Neuronal stem cell (in vitro differentiated cells): Measurements from ENCODE around the gene RFXANK.

ENCODE experiments used
- DNase-seq: peaks from one replicate; pipeline ENCODE4 v3.0.0-alpha.2; 2013; ENCODE audit warnings: low spot score
- H2AFZ ChIP-seq: one replicate; pipeline ENCODE4 v1.6.1; 2013; ENCODE audit warnings: mild to moderate bottlenecking, low read length, inconsistent platforms
- H2AK5ac ChIP-seq: 2 replicates; pipeline ENCODE4 v1.6.1; 2013; ENCODE audit warnings: low read depth, mild to moderate bottlenecking, inconsistent platforms, low read length, moderate library complexity, mixed read lengths
- H2BK120ac ChIP-seq: 2 replicates; pipeline ENCODE4 v1.6.1; 2013; ENCODE audit warnings: low read depth, mild to moderate bottlenecking, inconsistent platforms, low read length, moderate library complexity, mixed read lengths
- H2BK12ac ChIP-seq: one replicate; pipeline ENCODE4 v1.6.1; 2013; ENCODE audit warnings: low read length, inconsistent platforms
- H2BK15ac ChIP-seq: 2 replicates; pipeline ENCODE4 v1.6.1; 2013; ENCODE audit warnings: mild to moderate bottlenecking, low read length, inconsistent platforms, mixed read lengths
- H2BK5ac ChIP-seq: one replicate; pipeline ENCODE4 v1.6.1; 2013; ENCODE audit warnings: inconsistent platforms, mild to moderate bottlenecking, low read length, moderate library complexity
- H3K14ac ChIP-seq: one replicate; pipeline ENCODE4 v1.6.1; 2013; ENCODE audit warnings: low read length, inconsistent platforms
- H3K18ac ChIP-seq: 2 replicates; pipeline ENCODE4 v1.6.1; 2013; ENCODE audit warnings: low read length, inconsistent platforms
- H3K23ac ChIP-seq: 2 replicates; pipeline ENCODE4 v1.6.1; 2013; ENCODE audit warnings: low read depth, mild to moderate bottlenecking, mixed read lengths, low read length, inconsistent platforms; ENCODE audit not compliant: poor library complexity
- H3K27ac ChIP-seq: replicated peaks from 3 replicates; pipeline ENCODE4 v1.5.1; 2013; ENCODE audit warnings: low read length, inconsistent platforms
- H3K27me3 ChIP-seq, 3 experiments: 2 replicates each; pipeline ENCODE4 v1.6.1; 2013; ENCODE audit warnings: low read length in 3 of 3, mild to moderate bottlenecking in 2 of 3, inconsistent platforms in 1 of 3, low read depth in 1 of 3, mixed read lengths in 1 of 3, moderate library complexity in 1 of 3; ENCODE audit not compliant: control insufficient read depth in 3 of 3, insufficient read depth in 3 of 3
- H3K36me3 ChIP-seq, 2 donors: replicated peaks in 1 of 2; 2 replicates each; pipeline ENCODE4 v1.6.1; 2013; ENCODE audit warnings: low read length in 2 of 2; ENCODE audit not compliant: control insufficient read depth in 2 of 2, insufficient read depth in 2 of 2
- H3K4ac ChIP-seq: 2 replicates; pipeline ENCODE4 v1.6.1; 2013; ENCODE audit warnings: inconsistent platforms, mild to moderate bottlenecking, low read length, moderate library complexity
- H3K4me1 ChIP-seq, 2 donors: 1 replicate in 1 of 2; 2 replicates in 1 of 2; pipeline ENCODE4 v1.6.1; 2013; ENCODE audit warnings: low read length in 2 of 2, low read depth in 1 of 2; ENCODE audit not compliant: control insufficient read depth in 2 of 2, insufficient read depth in 1 of 2
- H3K4me2 ChIP-seq: one replicate; pipeline ENCODE4 v1.6.1; 2013; ENCODE audit warnings: mild to moderate bottlenecking, low read length, inconsistent platforms; ENCODE audit not compliant: insufficient read depth, poor library complexity, severe bottlenecking
- H3K4me3 ChIP-seq, 2 donors: 2 replicates each; pipeline ENCODE4 v1.5.1; 2013; ENCODE audit warnings: low read length in 2 of 2, mild to moderate bottlenecking in 2 of 2, inconsistent platforms in 1 of 2, moderate library complexity in 1 of 2
- H3K79me1 ChIP-seq: one replicate; pipeline ENCODE4 v1.6.1; 2013; ENCODE audit warnings: low read depth, mild to moderate bottlenecking, inconsistent platforms, low read length, moderate library complexity
- H3K9ac ChIP-seq: one replicate; pipeline ENCODE4 v1.6.1; 2013; ENCODE audit warnings: mild to moderate bottlenecking, low read depth, low read length, inconsistent platforms; ENCODE audit not compliant: poor library complexity
- H3K9me3 ChIP-seq, 2 donors: replicated peaks in 1 of 2; 2 replicates each; pipeline versions ENCODE3 to v1.6.1; 2013; ENCODE audit warnings: low read length in 2 of 2, mild to moderate bottlenecking in 2 of 2, inconsistent platforms in 1 of 2, low read depth in 1 of 2, mixed read lengths in 1 of 2, moderate library complexity in 1 of 2; ENCODE audit not compliant: control insufficient read depth in 2 of 2, insufficient read depth in 1 of 2
- H4K8ac ChIP-seq: one replicate; pipeline ENCODE4 v1.6.1; 2013; ENCODE audit warnings: low read depth, mild to moderate bottlenecking, inconsistent platforms, low read length, moderate library complexity
- H4K91ac ChIP-seq: one replicate; pipeline ENCODE4 v1.6.1; 2013; ENCODE audit warnings: low read length, low read depth, mild to moderate bottlenecking, inconsistent platforms; ENCODE audit not compliant: poor library complexity
- WGBS, 2 donors: extraction: QIAGEN DNeasy Blood & Tissue Kit; methylation state at CpG; one replicate each; pipeline ENCODE4 v1.1.7; 2013; ENCODE audit warnings: missing lambda C conversion rate in 2 of 2, mixed read lengths in 1 of 2; ENCODE audit not compliant: insufficient read length in 2 of 2, insufficient replicate concordance in 1 of 2; ENCODE audit errors: extremely low coverage in 2 of 2; 5-methylcytosine and 5-hydroxymethylcytosine counted together

The RFXANK gene

DNA sequence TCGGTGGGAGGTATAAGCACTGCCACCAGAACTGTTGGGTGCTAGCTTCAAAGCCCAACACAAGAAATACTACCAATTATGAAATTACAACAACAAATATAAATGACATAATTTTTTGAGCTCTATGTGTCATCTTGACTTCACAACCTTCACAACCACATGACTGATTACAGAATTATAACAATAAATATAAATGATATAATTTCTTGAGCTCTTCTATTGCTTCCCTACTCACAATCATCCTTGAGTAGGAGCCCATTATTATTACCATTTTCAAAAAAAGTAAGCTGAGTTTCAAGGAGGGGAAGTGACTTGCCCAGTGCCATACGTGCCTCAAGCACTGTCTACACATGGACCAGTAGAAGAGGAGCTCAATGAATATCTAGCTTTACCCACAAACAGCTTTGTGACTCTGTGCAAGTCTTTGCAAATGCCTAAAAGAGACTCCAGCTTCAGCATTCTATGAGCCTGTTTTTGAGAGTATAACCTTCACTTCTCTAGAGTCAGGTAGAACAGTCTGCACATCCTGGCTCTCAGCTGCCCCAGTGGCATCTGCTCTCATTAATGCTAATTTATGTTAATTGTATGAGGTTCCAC is 42.3 kb downstream of the RFXANK start:
- WGBS, 2 donors = no CpG with 5 or more reads among the region's 2 CpGs
- no peak overlapping the region for H3K14ac ChIP-seq
- no peak overlapping the region for H2AK5ac ChIP-seq
- no peak overlapping the region for H2BK12ac ChIP-seq
- H2BK5ac ChIP-seq = no peak overlapping the region
- no peaks in the 10 kb centered on the region for H3K79me1 ChIP-seq
- no peak overlapping the region for H4K91ac ChIP-seq
- H4K8ac ChIP-seq = no peak overlapping the region
- peaks cover 7 to 26% of the 10 kb centered on the region in 2 donors for H3K9me3 ChIP-seq
- no peak overlapping the region for H3K4ac ChIP-seq
- H3K27me3 ChIP-seq = no peaks in the 10 kb centered on the region
- no peak overlapping the region for H2BK15ac ChIP-seq
- H3K27ac ChIP-seq = no peak overlapping the region
- peaks cover 0 to 43% of the 10 kb centered on the region in 2 donors for H3K36me3 ChIP-seq
- no peak overlapping the region for H3K4me3 ChIP-seq
- H2AFZ ChIP-seq = no peak overlapping the region
- no peak overlapping the region for H3K18ac ChIP-seq
- H3K4me2 ChIP-seq = no peak overlapping the region
- no peaks in the 10 kb centered on the region for H3K4me1 ChIP-seq
- no peak overlapping the region for H2BK120ac ChIP-seq
- H3K23ac ChIP-seq = no peak overlapping the region
- no peak overlapping the region for H3K9ac ChIP-seq
- no peak for DNase-seq

DNA sequence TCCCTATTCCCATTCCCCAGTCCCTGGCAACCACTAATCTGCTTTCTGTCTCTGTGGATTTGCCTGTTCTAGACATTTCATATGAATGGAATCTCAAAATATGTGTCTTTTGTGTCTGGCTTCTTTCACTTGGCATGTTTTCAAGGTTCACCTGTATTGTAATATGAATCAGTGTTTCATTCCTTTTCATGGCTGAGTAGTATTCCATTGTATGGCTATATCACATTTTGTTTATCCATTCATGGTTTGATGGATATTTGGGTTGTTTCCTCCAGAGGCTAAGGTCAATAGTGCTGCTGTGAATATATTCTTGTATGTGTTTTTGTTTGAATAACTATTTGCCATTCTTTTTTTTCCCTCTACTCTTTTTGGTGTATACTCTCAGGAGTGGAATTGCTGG is 44.1 kb downstream of the RFXANK start:
- Histone ChIP-seq H4K8ac (no peak overlapping the region), H2BK12ac (no peak overlapping the region), H3K18ac (no peak overlapping the region), H3K23ac (no peak overlapping the region), H3K4ac (no peak overlapping the region), H3K27ac (no peak overlapping the region), H3K27me3 (no peaks in the 10 kb centered on the region), H4K91ac (no peak overlapping the region), H2BK15ac (no peak overlapping the region), H3K9me3 (peaks cover 7 to 26% of the 10 kb centered on the region in 2 donors), H3K79me1 (no peaks in the 10 kb centered on the region), H3K4me3 (no peak overlapping the region), H3K4me2 (no peak overlapping the region), H2BK5ac (no peak overlapping the region), H3K36me3 (peaks cover 0 to 49% of the 10 kb centered on the region in 2 donors), H3K9ac (no peak overlapping the region), H3K4me1 (no peaks in the 10 kb centered on the region), H2AFZ (no peak overlapping the region), H2BK120ac (no peak overlapping the region), H3K14ac (no peak overlapping the region), H2AK5ac (no peak overlapping the region)
- DNase-seq = no peak

GRCh38 chr19:19238126-19238894 is 46.3 kb downstream of the RFXANK start:
- Histone ChIP-seq H2BK5ac (no peak overlapping the region), H2AK5ac (no peak overlapping the region), H3K36me3 (peaks cover 0 to 43% of the 10 kb centered on the region in 2 donors), H3K18ac (no peak overlapping the region), H3K4me1 (no peaks in the 10 kb centered on the region), H3K14ac (no peak overlapping the region), H3K9me3 (peaks cover 7 to 26% of the 10 kb centered on the region in 2 donors), H3K4ac (no peak overlapping the region), H2AFZ (no peak overlapping the region), H3K9ac (no peak overlapping the region), H4K91ac (no peak overlapping the region), H3K4me2 (no peak overlapping the region), H4K8ac (no peak overlapping the region), H2BK12ac (no peak overlapping the region), H3K27ac (no peak overlapping the region), H3K4me3 (no peak overlapping the region), H2BK15ac (no peak overlapping the region), H3K79me1 (no peaks in the 10 kb centered on the region), H2BK120ac (no peak overlapping the region), H3K23ac (no peak overlapping the region), H3K27me3 (no peaks in the 10 kb centered on the region)
- DNase-seq = no peak
- WGBS, 2 donors = no CpG with 5 or more reads among the region's 18 CpGs

GRCh38 chr19:19239675-19240074 is 47.6 kb downstream of the RFXANK start:
- no peak for DNase-seq
- H3K9ac ChIP-seq = no peak overlapping the region
- no peak overlapping the region for H3K4me3 ChIP-seq
- H3K79me1 ChIP-seq = no peaks in the 10 kb centered on the region
- H4K8ac ChIP-seq = no peak overlapping the region
- no peak overlapping the region for H3K4ac ChIP-seq
- no peak overlapping the region for H3K18ac ChIP-seq
- H2BK120ac ChIP-seq = no peak overlapping the region
- no peak overlapping the region for H3K14ac ChIP-seq
- H2BK12ac ChIP-seq = no peak overlapping the region
- H4K91ac ChIP-seq = no peak overlapping the region
- peaks cover 3 to 14% of the 10 kb centered on the region in 2 donors for H3K9me3 ChIP-seq
- peaks cover 0 to 33% of the 10 kb centered on the region in 2 donors for H3K36me3 ChIP-seq
- no peak overlapping the region for H2AK5ac ChIP-seq
- no peaks in the 10 kb centered on the region for H3K4me1 ChIP-seq
- no peak overlapping the region for H2AFZ ChIP-seq
- no peak overlapping the region for H3K4me2 ChIP-seq
- H3K27me3 ChIP-seq = no peaks in the 10 kb centered on the region
- H3K23ac ChIP-seq = no peak overlapping the region
- no peak overlapping the region for H2BK15ac ChIP-seq
- H3K27ac ChIP-seq = no peak overlapping the region
- no peak overlapping the region for H2BK5ac ChIP-seq
